Cardiac septum (tissue), 1 donor: ENCODE results near the gene TET1. TPM values are rescaled to one million over a fixed set of nuclear protein-coding genes. Genes with fewer than 3 reads are reported as not detected.
A peak's percentile ranks its signal among the peaks of the same experiment; 100 is the strongest.
"Not testable (repeated sequence)": the region's sequence is repeated elsewhere in the genome, so short reads cannot be mapped to it uniquely, and the experiment has no call there.

Source experiments
- DNase-seq: peaks from one replicate; pipeline ENCODE4 v3.0.0-alpha.2; 2020; ENCODE audit warnings: low spot score
- intact Hi-C: fragments of 100-400 bp; cut with DNase I; formaldehyde crosslinking; loops from one replicate; pipeline ENCODE4 v1.14.0; 2022
- total RNA-seq: library from RNA; stranded (reverse); fragmentation: NEBNext Ultra II Directional; extraction: Animal tissue kit (Norgen Biotek cat#: 25700); gene quantifications from one replicate; pipeline ENCODE4 v1.2.1, GENCODE V29; 2021
- donor health status: DM: no; HTN: no; CAD: no.

TET1 gene
- total RNA-seq, 1 donor from 2014 or later = 1.2 TPM

- DNase-seq = no peak
These were observed 95.5 kb downstream of the TET1 start for GRCh38 chr10:68655620-68656126.

DNA sequence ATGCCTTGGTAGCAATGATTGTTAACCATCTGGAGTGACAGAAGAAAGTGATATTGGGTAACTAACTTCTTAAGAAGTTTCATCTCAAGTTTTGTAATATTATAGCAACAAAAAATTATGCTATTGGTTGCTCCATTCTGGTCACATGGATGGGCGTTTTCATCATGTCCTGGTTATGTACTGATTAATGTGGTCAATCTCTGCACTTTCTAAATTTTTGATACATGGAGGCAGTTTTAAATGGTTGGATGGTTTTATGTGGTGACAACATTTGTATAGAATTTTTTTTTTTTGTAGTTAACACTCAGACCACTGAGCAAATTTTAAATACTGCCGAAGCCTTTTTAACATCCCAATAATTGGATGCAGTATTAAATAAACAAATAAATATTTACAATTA, 105.7 kb downstream of the TET1 start:
- intact Hi-C loops = no loop called here
- no peak for DNase-seq

More at GRCh38 chr10:68655620-68656126, 95.5 kb downstream of the TET1 start:
- intact Hi-C loops = no loop called here

DNA sequence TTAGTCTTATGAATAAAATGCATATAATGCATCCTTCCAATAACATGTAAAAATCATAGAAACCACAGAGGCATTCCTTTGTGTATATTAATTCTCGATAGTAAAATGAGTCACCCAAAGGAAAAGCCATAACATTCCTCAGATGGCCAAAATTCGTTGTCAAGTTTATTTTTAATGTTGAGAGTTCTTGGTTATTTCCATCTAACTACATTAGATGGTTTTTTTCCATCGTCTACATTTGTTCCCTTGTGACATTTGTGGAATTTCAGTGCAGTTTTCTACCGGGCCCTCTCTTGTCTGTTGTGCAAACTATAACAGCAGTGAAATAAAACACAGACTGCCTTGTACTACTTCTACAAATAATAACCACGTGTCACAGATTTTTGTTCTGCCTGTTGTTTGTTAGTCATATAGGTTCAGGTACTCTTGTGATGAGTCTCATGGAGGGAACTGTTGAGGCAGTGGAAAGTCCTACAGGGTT, 106.2 kb downstream of the TET1 start:
- DNase-seq = no peak
- intact Hi-C loops = no loop called here

DNA sequence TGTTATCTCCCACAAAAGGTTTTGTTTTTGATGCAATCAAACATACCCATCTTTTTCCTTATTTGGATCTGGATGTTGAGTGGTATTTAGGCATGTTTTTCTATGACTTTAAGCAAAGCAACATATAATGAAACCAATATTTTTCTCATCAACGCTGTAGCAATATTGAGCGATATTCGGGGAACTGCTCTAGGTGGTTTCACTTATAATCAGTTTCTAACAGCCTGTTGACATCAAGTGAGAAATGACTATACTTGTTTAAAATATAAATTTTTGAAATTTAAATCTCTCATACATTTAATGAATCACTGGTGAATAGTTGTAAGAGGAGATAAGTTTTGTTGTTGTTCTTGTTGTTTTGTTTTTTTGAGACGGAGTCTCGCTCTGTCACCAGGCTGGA, 108.1 kb downstream of the TET1 start:
- no peak for DNase-seq
- intact Hi-C loops = no loop called here

- no peak for DNase-seq
- intact Hi-C loops = no loop called here
These were observed 108.8 kb downstream of the TET1 start for GRCh38 chr10:68668972-68669371.

DNA sequence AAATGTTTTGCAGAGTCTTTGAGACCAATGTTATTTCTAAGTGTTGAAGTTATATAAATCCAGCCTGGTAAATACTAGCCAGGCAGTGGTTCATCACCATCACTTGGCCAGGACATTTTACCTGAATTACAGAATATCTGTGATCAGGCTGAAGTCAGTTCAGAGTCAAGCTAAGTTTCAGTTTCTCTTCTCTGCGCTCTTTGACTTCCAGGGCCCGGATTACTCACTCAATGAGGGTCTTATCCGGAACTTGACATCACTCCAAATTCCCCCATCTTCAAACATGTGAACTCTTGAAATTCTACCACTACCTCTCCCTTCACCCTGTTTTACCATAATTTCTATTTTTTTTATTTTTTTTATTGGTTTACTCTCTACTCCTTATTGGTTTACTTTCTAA, 124.3 kb downstream of the TET1 start:
- no peak for DNase-seq
- intact Hi-C loops = no loop called here

DNA sequence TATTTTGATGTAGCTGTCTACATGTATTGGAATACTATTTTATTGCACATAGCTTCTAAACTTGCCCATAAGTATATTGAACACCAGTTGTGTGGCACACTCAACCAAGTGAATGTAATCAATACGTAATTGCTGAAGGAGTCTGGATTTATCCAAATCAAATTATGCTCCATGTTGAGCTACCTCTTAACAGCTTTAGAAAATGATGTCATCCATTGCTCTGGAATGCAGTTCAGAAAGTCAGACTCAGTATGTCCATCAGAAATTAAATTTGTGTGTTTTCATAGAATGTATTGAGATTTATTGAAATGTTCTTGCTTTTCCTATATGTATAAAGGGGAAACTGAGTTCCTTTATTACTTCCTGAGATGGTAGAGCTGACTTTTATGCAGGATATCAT, 135.9 kb downstream of the TET1 start:
- intact Hi-C loops = no loop called here

GRCh38 chr10:68697106-68697505, 137.0 kb downstream of the TET1 start:
- intact Hi-C loops = no loop called here
- no peak for DNase-seq

More for the DNA sequence above, 135.9 kb downstream of the TET1 start:
- no peak for DNase-seq

- no peak for DNase-seq
These were observed 140.1 kb downstream of the TET1 start for GRCh38 chr10:68700197-68700596.

DNA sequence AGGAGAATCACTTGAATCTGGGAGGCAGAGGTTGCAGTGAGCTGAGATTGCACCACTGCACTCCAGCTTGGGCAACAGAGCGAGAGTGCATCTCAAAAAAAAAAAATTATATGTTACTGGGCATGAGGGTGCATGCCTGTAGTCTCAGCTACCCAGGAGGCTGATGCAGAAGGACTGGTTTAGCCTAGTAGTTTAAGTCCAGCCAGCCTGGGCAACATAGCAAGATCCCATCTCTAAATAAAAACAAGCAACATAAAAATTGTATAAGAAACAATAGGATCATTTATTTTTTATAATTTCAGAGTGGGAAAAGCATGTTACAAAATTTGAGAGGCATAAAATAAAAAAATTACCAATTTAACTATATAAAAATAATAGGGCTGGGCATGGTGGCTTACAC, 145.4 kb downstream of the TET1 start:
- intact Hi-C loops = no loop called here
- DNase-seq = no peak

More at GRCh38 chr10:68700197-68700596, 140.1 kb downstream of the TET1 start:
- intact Hi-C loops = no loop called here

GRCh38 chr10:68708987-68709386, 148.8 kb downstream of the TET1 start:
- intact Hi-C loops = not testable (repeated sequence)

DNA sequence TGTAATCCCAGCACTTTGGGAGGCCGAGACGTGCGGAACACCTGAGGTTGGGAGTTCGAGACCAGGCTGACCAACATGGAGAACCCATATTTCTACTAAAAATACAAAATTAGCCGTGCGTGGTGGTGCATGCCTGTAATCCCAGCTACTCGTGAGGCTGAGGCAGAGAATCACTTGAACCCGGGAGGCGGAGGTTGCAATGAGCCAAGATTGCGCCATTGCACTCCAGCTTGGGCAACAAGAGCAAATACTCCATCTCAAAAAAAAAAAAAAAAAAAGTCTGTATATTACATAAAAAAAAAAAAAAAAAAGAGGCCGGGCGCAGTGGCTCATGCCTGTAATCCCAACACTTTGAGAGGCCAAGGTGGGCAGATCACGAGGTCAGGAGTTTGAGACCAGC, 152.9 kb downstream of the TET1 start:
- intact Hi-C loops = not testable (repeated sequence)

More at GRCh38 chr10:68708987-68709386, 148.8 kb downstream of the TET1 start:
- not testable (repeated sequence) for DNase-seq

DNA sequence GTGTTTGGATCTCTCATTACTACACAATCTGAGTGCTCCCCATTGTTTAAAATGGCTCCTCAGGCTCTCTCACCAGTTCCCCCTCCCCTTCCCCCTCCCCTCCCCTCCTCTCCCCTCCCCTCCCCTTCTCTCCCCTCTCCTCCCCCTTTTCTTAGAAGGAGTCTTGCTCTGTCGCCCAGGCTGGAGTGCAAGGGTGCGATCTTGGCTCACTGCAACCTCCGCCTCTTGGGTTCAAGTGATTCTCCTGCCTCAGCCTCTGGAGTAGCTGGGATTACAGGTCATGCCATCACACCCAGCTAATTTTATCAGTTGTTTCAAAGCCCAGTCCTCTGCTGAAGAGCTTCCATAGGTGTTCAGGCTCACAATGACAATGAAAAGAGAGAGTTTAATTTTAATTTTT, 157.3 kb downstream of the TET1 start:
- intact Hi-C loops = no loop called here
- DNase-seq = no peak

More for the DNA sequence above, 152.9 kb downstream of the TET1 start:
- DNase-seq = not testable (repeated sequence)

DNA sequence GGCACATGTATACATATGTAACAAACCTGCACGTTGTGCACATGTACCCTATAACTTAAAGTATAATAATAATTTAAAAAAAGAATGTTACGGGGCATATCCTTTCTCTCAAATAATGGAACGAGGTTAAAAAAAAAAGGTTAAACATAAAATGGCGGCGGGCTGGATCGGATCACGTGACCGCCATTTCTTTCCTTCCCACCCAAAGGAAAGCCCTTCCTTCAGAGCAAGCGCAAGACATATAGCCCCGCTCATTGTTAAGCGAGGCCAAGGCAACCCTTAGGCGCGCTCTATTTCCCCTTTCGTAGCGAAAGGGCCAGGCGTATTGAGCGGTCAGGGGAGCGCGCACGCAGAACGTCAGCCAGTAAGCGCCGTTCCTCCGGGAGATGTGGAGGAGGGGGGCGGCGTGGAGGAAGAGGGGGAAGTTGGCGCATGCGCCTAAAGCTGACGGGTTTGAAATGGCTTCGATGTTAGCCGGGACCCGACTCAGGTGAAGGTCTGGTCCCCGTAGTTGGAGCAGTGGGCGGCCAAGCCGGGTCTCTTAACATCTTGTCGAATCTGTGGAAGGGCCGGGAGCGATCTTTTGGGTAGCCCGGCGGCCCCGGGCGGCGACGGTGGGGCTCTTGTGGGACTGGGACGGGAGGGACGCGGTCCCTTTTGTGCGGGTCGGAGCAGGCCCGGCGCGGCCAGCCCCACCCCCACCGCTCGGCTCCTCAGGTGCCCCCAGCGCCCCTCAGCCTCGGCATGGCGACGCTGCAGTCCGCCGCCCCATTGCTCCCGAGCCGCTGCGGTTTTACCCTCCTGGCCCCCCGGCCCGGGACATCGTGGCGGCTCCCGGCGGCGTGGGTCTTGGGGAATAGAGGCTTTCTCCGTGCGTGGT, 160.9 kb downstream of the TET1 start, which contains the start of gene CCAR1:
TSS of gene CCAR1 (plus strand) at position 447 of the 880 bp plus-strand sequence. CDS start 1,266 bp downstream, outside the sequence.
- peak; percentile 98 for DNase-seq
- intact Hi-C loops = loop anchor here (1.0 to 10.0 kb wide), 2 partner anchors 166 to 194 kb away; partner anchors contain the start of gene SLC25A16

DNA sequence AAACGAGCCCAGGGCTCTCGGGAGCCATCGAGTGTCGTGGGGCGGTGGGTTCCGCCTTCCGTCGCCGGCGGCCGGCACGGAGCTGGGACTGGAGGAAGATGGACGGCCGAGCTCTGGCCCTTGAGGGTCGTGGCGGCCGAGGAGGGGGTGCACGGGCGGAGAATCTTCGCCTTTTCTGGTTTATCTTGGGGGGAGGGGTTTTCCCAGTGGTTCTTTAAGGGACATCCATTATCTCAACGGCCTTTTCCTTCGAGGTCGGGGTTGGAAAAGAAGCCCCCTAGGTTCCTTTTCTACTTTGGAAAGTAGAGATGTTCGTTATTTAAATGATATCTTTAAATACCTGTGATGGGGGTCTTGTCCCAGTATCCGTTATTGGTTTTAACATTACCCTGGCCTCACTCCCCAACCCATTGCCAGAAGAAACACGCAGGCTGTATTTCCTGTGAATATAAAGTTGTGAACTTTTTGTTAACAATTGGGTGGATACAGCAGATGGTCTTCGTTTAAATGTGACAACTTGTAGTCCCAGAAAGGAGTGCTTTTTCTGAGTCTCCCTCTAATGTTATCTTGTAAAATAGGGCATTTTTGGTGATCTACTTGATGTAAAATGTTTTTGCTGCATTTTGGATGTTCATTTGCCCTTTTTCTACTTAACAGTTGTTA, 161.7 kb downstream of the TET1 start:
- intact Hi-C loops = loop anchor here (1.0 to 10.0 kb wide), 2 partner anchors 167 to 195 kb away; partner anchors contain the start of gene SLC25A16
- DNase-seq = peak; percentile 79

GRCh38 chr10:68725016-68725415, 164.9 kb downstream of the TET1 start:
- intact Hi-C loops = loop anchor here (10.0 kb wide), 1 partner anchor 170 kb away; no protein-coding TSS in a partner anchor
- no peak for DNase-seq

DNA sequence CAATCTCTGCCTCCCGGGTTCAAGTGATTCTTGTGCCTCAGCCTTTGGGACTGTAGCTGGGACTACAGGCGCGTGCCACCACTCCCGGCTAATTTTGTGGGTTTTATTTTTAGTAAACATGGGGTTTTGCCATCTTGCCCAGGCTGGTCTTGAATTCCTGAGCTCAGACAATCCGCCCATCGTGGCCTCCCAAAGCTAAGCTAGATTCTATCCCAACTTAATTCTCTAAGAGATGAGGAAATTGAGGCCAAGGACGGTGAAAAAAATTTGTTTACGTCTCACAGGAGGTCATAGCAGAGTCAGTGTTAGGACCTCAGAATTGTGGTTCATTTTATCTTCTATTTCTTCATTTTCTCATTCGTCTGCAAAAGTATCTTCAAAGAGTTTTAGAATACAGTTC, 167.0 kb downstream of the TET1 start:
- intact Hi-C loops = loop anchor here (10.0 kb wide), 1 partner anchor 172 kb away; no protein-coding TSS in a partner anchor
- no peak for DNase-seq

DNA sequence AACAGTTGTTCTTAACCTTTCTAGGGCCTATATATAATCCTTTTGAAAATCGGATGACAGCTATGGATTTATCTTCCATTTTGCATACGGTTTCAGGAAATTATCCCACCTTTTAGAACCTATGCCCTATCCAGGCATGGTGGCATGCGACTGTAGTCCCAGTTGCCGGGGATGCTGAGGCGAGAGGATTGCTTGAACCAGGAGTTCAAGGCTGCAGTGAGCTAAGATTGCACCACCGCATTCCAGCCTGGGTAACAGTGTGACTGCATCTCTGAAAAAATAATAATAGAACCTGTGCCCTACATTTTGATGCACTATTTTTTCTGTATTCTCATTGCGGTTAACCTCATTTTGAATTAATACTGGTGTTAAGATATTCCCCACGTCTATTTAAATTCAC, 172.5 kb downstream of the TET1 start:
- intact Hi-C loops = no loop called here
- DNase-seq = no peak

DNA sequence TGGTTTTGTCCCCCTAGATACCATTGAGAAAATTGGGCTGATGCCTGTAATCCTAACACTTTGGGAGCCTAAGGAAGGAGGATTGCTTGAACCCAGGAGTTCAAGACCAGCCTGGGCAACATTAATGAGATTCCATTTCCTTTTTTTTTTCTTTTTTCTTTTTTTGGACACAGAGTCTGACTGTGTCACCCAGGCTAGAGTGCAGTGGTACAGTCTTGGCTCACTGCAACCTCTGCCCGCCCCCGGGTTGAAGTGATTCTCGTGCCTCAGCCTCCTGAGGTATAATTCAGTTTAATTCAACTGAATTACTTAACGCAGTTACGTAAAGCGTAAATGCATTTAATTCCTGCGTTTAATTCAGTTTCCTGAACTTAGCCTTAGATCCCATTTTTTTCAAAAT, 174.2 kb downstream of the TET1 start:
- intact Hi-C loops = no loop called here
- no peak for DNase-seq

- intact Hi-C loops = no loop called here
- DNase-seq = no peak
These were observed 175.0 kb downstream of the TET1 start for GRCh38 chr10:68735119-68735518.
